Measurements from ENCODE around the gene NEGR1. TPM values are rescaled to one million over a fixed set of nuclear protein-coding genes. Genes with fewer than 3 reads are reported as not detected.

NEGR1 gene
- total RNA-seq (2012; rRNA removed) = 5.1 and 7.2 TPM in 2 replicates

GRCh38 chr1:72282271-72283021 is at the start of gene NEGR1:
NEGR1 (minus strand) TSS chr1:72282539.
- Histone ChIP-seq H3K27me3 (ENCODE audit: control insufficient read depth, insufficient read depth, low read length) (no peaks in the 10 kb centered on the region), H3K4me2 (ENCODE audit: low read length) (peak within 1 kb of the TSS; percentile 89), H3K4me3 (ENCODE audit: low read length) (peak within 1 kb of the TSS; percentile 94), H3K9me3 (replicated peaks; ENCODE audit: low read length) (no peaks in the 10 kb centered on the region), H3K36me3 (ENCODE audit: insufficient read depth, low read length) (no peaks in the 10 kb centered on the region), H3K4me1 (ENCODE audit: control insufficient read depth, insufficient read depth, low read length) (peaks cover 33% of the 10 kb centered on the region), H3K9ac (ENCODE audit: low read depth, low read length) (peak within 1 kb of the TSS; percentile 96)

GRCh38 chr1:72326494-72326893 is 44.2 kb upstream of the NEGR1 start:
- no peaks in the 10 kb centered on the region for H3K36me3 ChIP-seq (ENCODE audit: insufficient read depth, low read length)

DNA sequence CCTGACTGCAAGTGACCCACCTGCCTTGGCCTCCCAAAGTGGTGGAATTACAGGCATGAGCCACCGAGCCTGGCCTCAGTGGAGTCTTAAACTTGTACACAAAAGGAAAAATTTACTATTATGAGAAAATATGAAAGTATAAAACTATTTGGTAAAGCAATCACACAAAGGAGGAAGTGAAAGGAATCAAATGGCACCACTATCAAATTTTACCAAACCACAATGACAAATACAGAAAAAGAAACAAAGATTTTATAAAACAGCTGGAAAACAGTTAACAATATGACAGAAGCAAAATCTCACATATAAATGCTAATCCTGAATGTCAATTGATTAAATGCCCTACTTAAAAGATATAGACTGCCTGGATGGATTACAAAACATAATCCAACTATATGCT is 42.1 kb upstream of the NEGR1 start:
- H3K9ac ChIP-seq (ENCODE audit: low read depth, low read length) = no peak overlapping the region
- H3K36me3 ChIP-seq (ENCODE audit: insufficient read depth, low read length) = no peaks in the 10 kb centered on the region
- no peaks in the 10 kb centered on the region for H3K27me3 ChIP-seq (ENCODE audit: control insufficient read depth, insufficient read depth, low read length)
- H3K4me2 ChIP-seq (ENCODE audit: low read length) = no peak overlapping the region
- H3K9me3 ChIP-seq (replicated peaks; ENCODE audit: low read length) = no peaks in the 10 kb centered on the region
- H3K4me3 ChIP-seq (ENCODE audit: low read length) = no peak overlapping the region
- no peaks in the 10 kb centered on the region for H3K4me1 ChIP-seq (ENCODE audit: control insufficient read depth, insufficient read depth, low read length)

More at GRCh38 chr1:72326494-72326893, 44.2 kb upstream of the NEGR1 start:
- Histone ChIP-seq H3K4me1 (ENCODE audit: control insufficient read depth, insufficient read depth, low read length) (no peaks in the 10 kb centered on the region), H3K9me3 (replicated peaks; ENCODE audit: low read length) (no peaks in the 10 kb centered on the region), H3K9ac (ENCODE audit: low read depth, low read length) (no peak overlapping the region), H3K27me3 (ENCODE audit: control insufficient read depth, insufficient read depth, low read length) (no peaks in the 10 kb centered on the region), H3K4me3 (ENCODE audit: low read length) (no peak overlapping the region), H3K4me2 (ENCODE audit: low read length) (no peak overlapping the region)

DNA sequence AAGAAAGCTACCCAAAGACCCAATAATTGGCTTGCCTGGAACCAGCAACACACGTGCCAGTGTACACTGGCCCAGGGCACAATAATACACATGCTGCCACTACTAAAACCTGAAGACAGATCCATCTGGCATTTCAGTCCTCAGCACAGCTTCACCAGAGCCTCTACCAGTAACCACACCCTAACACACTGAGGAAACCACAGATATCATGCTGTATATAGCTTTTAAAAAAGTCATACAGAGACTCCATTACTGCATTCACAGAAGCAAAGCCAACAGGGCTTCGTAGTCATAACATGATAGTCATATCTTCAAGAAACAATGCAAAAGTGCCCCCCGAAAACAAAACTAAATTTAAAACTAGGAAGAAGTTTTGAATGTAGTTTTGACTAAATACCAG is 40.6 kb upstream of the NEGR1 start:
- no peaks in the 10 kb centered on the region for H3K4me1 ChIP-seq (ENCODE audit: control insufficient read depth, insufficient read depth, low read length)
- H3K9me3 ChIP-seq (replicated peaks; ENCODE audit: low read length) = no peaks in the 10 kb centered on the region
- no peak overlapping the region for H3K4me3 ChIP-seq (ENCODE audit: low read length)
- no peak overlapping the region for H3K4me2 ChIP-seq (ENCODE audit: low read length)
- H3K27me3 ChIP-seq (ENCODE audit: control insufficient read depth, insufficient read depth, low read length) = no peaks in the 10 kb centered on the region
- no peak overlapping the region for H3K9ac ChIP-seq (ENCODE audit: low read depth, low read length)
- H3K36me3 ChIP-seq (ENCODE audit: insufficient read depth, low read length) = no peaks in the 10 kb centered on the region

DNA sequence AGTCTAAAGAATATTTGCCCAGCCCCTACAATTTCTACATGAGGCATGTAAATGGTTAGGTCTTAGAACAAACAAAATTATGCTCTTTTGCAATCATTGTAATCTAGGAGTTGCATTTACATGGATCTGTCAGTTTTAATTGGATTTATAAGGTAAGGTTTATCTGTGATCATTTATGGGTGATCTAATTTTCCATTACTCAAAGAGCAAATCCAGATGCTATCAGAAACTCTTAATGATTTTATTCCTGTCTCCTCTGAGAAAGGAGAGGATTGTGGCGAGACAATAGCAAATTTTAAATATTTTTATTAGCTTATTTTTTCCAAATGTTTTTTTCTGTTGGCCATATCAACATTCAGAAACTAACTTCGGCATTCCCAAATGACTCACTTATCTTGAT is 14.2 kb upstream of the NEGR1 start:
- H3K36me3 ChIP-seq (ENCODE audit: insufficient read depth, low read length) = no peaks in the 10 kb centered on the region
- H3K4me2 ChIP-seq (ENCODE audit: low read length) = no peak overlapping the region
- peaks cover 4% of the 10 kb centered on the region for H3K4me1 ChIP-seq (ENCODE audit: control insufficient read depth, insufficient read depth, low read length)
- H3K9ac ChIP-seq (ENCODE audit: low read depth, low read length) = no peak overlapping the region
- no peak overlapping the region for H3K4me3 ChIP-seq (ENCODE audit: low read length)
- no peaks in the 10 kb centered on the region for H3K27me3 ChIP-seq (ENCODE audit: control insufficient read depth, insufficient read depth, low read length)
- H3K9me3 ChIP-seq (replicated peaks; ENCODE audit: low read length) = no peaks in the 10 kb centered on the region

GRCh38 chr1:72288886-72289285 is 6.5 kb upstream of the NEGR1 start:
- H3K9me3 ChIP-seq (replicated peaks; ENCODE audit: low read length) = no peaks in the 10 kb centered on the region
- H3K4me1 ChIP-seq (ENCODE audit: control insufficient read depth, insufficient read depth, low read length) = peaks cover 10% of the 10 kb centered on the region
- H3K4me2 ChIP-seq (ENCODE audit: low read length) = no peak overlapping the region
- no peak overlapping the region for H3K9ac ChIP-seq (ENCODE audit: low read depth, low read length)
- H3K36me3 ChIP-seq (ENCODE audit: insufficient read depth, low read length) = no peaks in the 10 kb centered on the region
- H3K27me3 ChIP-seq (ENCODE audit: control insufficient read depth, insufficient read depth, low read length) = no peaks in the 10 kb centered on the region
- H3K4me3 ChIP-seq (ENCODE audit: low read length) = no peak overlapping the region

- Histone ChIP-seq H3K9ac (ENCODE audit: low read depth, low read length) (no peak overlapping the region), H3K9me3 (replicated peaks; ENCODE audit: low read length) (no peaks in the 10 kb centered on the region), H3K4me1 (ENCODE audit: control insufficient read depth, insufficient read depth, low read length) (peaks cover 10% of the 10 kb centered on the region), H3K4me3 (ENCODE audit: low read length) (no peak overlapping the region), H3K4me2 (ENCODE audit: low read length) (peak overlapping the region; percentile 89), H3K36me3 (ENCODE audit: insufficient read depth, low read length) (no peaks in the 10 kb centered on the region), H3K27me3 (ENCODE audit: control insufficient read depth, insufficient read depth, low read length) (no peaks in the 10 kb centered on the region)
These were observed 4.1 kb upstream of the NEGR1 start for GRCh38 chr1:72286401-72286800.

GRCh38 chr1:72285074-72285425 is 2.7 kb upstream of the NEGR1 start:
- Histone ChIP-seq H3K4me1 (ENCODE audit: control insufficient read depth, insufficient read depth, low read length) (peaks cover 18% of the 10 kb centered on the region), H3K27me3 (ENCODE audit: control insufficient read depth, insufficient read depth, low read length) (no peaks in the 10 kb centered on the region), H3K4me2 (ENCODE audit: low read length) (peak overlapping the region; percentile 89), H3K4me3 (ENCODE audit: low read length) (peak overlapping the region; percentile 64), H3K36me3 (ENCODE audit: insufficient read depth, low read length) (no peaks in the 10 kb centered on the region), H3K9me3 (replicated peaks; ENCODE audit: low read length) (no peaks in the 10 kb centered on the region), H3K9ac (ENCODE audit: low read depth, low read length) (peak overlapping the region; percentile 92)

- Histone ChIP-seq H3K4me1 (ENCODE audit: control insufficient read depth, insufficient read depth, low read length) (peaks cover 22% of the 10 kb centered on the region), H3K9me3 (replicated peaks; ENCODE audit: low read length) (no peaks in the 10 kb centered on the region), H3K36me3 (ENCODE audit: insufficient read depth, low read length) (no peaks in the 10 kb centered on the region), H3K4me3 (ENCODE audit: low read length) (peak overlapping the region; percentile 87), H3K9ac (ENCODE audit: low read depth, low read length) (peak overlapping the region; percentile 96), H3K4me2 (ENCODE audit: low read length) (peak overlapping the region; percentile 89), H3K27me3 (ENCODE audit: control insufficient read depth, insufficient read depth, low read length) (no peaks in the 10 kb centered on the region)
These were observed 2.2 kb upstream of the NEGR1 start for GRCh38 chr1:72284348-72285073.

GRCh38 chr1:72284084-72284347 is 1.7 kb upstream of the NEGR1 start:
- Histone ChIP-seq H3K4me3 (ENCODE audit: low read length) (peak overlapping the region; percentile 87), H3K9me3 (replicated peaks; ENCODE audit: low read length) (no peaks in the 10 kb centered on the region), H3K9ac (ENCODE audit: low read depth, low read length) (peak overlapping the region; percentile 96), H3K36me3 (ENCODE audit: insufficient read depth, low read length) (no peaks in the 10 kb centered on the region), H3K4me1 (ENCODE audit: control insufficient read depth, insufficient read depth, low read length) (peaks cover 27% of the 10 kb centered on the region), H3K4me2 (ENCODE audit: low read length) (peak overlapping the region; percentile 89), H3K27me3 (ENCODE audit: control insufficient read depth, insufficient read depth, low read length) (no peaks in the 10 kb centered on the region)

DNA sequence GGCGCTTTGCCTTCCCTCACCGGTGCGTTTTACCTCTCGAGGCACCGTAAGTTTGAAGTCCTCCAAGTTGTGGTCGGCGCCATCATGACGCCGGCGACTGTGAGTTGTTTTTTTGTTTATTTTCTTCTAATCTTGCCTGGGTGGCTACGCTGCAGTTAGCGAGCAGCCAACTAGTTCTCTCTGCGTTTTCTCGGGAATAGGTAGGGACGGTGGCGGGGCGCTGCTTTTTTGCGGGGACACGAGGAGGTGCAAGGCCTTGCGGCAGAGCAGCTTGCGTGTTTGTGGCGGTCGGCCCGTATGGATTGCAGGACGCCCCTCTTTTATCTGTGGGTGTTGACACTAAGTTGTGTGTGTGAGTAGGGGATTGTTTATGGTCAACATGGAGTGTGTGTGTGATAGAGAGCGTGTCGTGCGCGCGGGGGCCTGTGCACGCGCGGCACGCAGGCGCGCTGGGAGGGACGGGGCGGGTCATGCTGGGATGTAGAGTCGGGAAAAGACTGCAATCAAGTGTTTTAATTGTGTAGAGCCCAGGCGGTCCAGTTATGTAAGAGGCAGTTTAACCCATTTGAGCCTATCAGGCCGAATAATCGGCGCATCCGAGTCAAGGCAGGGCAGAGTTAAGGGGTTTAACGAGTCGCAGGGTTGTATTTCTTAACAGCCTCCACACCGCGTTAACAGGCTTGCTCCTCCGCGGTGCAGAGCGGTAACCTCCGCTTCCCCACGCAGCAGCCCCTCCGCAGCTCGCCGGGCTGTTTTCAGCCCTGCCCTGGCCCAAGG is 1.2 kb upstream of the NEGR1 start:
- H3K9ac ChIP-seq (ENCODE audit: low read depth, low read length) = peak overlapping the region; percentile 96
- H3K4me3 ChIP-seq (ENCODE audit: low read length) = peak overlapping the region; percentile 87
- peaks cover 32% of the 10 kb centered on the region for H3K4me1 ChIP-seq (ENCODE audit: control insufficient read depth, insufficient read depth, low read length)
- no peaks in the 10 kb centered on the region for H3K27me3 ChIP-seq (ENCODE audit: control insufficient read depth, insufficient read depth, low read length)
- H3K9me3 ChIP-seq (replicated peaks; ENCODE audit: low read length) = no peaks in the 10 kb centered on the region
- H3K36me3 ChIP-seq (ENCODE audit: insufficient read depth, low read length) = no peaks in the 10 kb centered on the region
- H3K4me2 ChIP-seq (ENCODE audit: low read length) = peak overlapping the region; percentile 89
